Testis (tissue), 3 donors: Measurements from ENCODE around the gene CFAP97D2. TPM values are rescaled to one million over a fixed set of nuclear protein-coding genes. Genes with fewer than 3 reads are reported as not detected.

ENCODE experiments used
- DNase-seq: peaks from one replicate; pipeline ENCODE4 v3.0.0-alpha.2; 2019
- H3K27ac ChIP-seq, 2 donors: fragments of 200-600 bp; sonication (generic); one replicate each; pipeline ENCODE4 v1.5.1; 2019
- H3K27me3 ChIP-seq: fragments of 200-600 bp; sonication (generic); one replicate; pipeline ENCODE4 v1.5.1; 2019
- H3K36me3 ChIP-seq: fragments of 200-600 bp; sonication (generic); one replicate; pipeline ENCODE4 v1.5.1; 2017; ENCODE audit warnings: low read depth; ENCODE audit errors: missing control alignments
- H3K4me1 ChIP-seq: fragments of 200-600 bp; sonication (generic); one replicate; pipeline ENCODE4 v1.5.1; 2019
- H3K4me3 ChIP-seq, 2 donors: fragments of 200-600 bp; sonication (generic); one replicate each; pipeline ENCODE4 v1.5.1; 2017 to 2019
- H3K9me3 ChIP-seq: fragments of 200-600 bp; sonication (generic); one replicate; pipeline ENCODE4 v1.5.1; 2017
- CTCF ChIP-seq, 3 experiments: fragments of 450-650 bp in 2 of 3; fragments of 200-600 bp in 1 of 3; sonication (generic) in 1 of 3; IDR thresholded peaks; one replicate each; pipeline ENCODE4 v1.5.1; 2016 to 2019; ENCODE audit warnings: antibody characterized with exemption in 3 of 3, mild to moderate bottlenecking in 2 of 3, moderate library complexity in 1 of 3
- POLR2A ChIP-seq: fragments of 450-650 bp; IDR thresholded peaks from one replicate; pipeline ENCODE4 v1.6.1; 2017; ENCODE audit warnings: antibody characterized with exemption, mild to moderate bottlenecking, moderate library complexity
- WGBS, 2 donors: methylation state at CpG; one replicate each; pipeline ENCODE4 v1.1.5; 2018; 5-methylcytosine and 5-hydroxymethylcytosine counted together
- intact Hi-C: fragments of 100-400 bp; cut with DNase I; formaldehyde crosslinking; loops from one replicate; pipeline ENCODE4 v1.15.1; 2023; ENCODE audit warnings: low total_unique reads
- polyA plus RNA-seq: library from polyadenylated mRNA; stranded (reverse); fragments of 350-450 nt; fragmentation: Illumina TruSeq; extraction: RNeasy Lipid Tissue Mini Kit (QIAGEN cat#74804); gene quantifications from one replicate; pipeline ENCODE4 v1.2.3, GENCODE V29; 2014; ENCODE audit warnings: low read depth, low replicate concordance; ENCODE audit not compliant: insufficient read depth
- total RNA-seq, 2 donors: library from RNA; depleted of rRNA; stranded (reverse); fragments of >200 nt; gene quantifications; one replicate each; pipeline ENCODE4 v1.2.3, GENCODE V29; 2016

The CFAP97D2 gene
- total and polyA plus RNA-seq, 3 donors from 2014 or later: 1.5 to 2.7 (median 2.3) TPM

- no peak for DNase-seq
- no peaks in the 10 kb centered on the region for H3K27me3 ChIP-seq
- H3K9me3 ChIP-seq: no peaks in the 10 kb centered on the region
- intact Hi-C loops: no loop called here
- H3K4me3 ChIP-seq: no peak overlapping the region
- no peaks in the 10 kb centered on the region for H3K4me1 ChIP-seq
- no peaks in the 10 kb centered on the region for H3K36me3 ChIP-seq
- no peak overlapping the region for H3K27ac ChIP-seq
- WGBS, 2 donors: 81 to 82% methylated on average over 6 of the region's 6 CpGs
- TF ChIP-seq CTCF (IDR thresholded peaks at IDR 0.05) (no peak), POLR2A (no peak)
These were observed 33.1 kb downstream of the CFAP97D2 start for GRCh38 chr13:114212158-114212495.

GRCh38 chr13:114213980-114214379 is 34.9 kb downstream of the CFAP97D2 start:
- TF ChIP-seq POLR2A (no peak), CTCF (IDR thresholded peaks at IDR 0.05) (no peak)
- 89 to 96% methylated on average over 7 of the region's 7 CpGs for WGBS, 2 donors
- DNase-seq: no peak
- intact Hi-C loops: no loop called here
- H3K4me3 ChIP-seq: no peak overlapping the region
- no peaks in the 10 kb centered on the region for H3K4me1 ChIP-seq
- H3K27ac ChIP-seq: no peak overlapping the region
- no peaks in the 10 kb centered on the region for H3K9me3 ChIP-seq
- no peaks in the 10 kb centered on the region for H3K36me3 ChIP-seq
- H3K27me3 ChIP-seq: no peaks in the 10 kb centered on the region

- no peaks in the 10 kb centered on the region for H3K36me3 ChIP-seq
- 54 to 63% methylated on average over 3 of the region's 3 CpGs for WGBS, 2 donors
- no peak overlapping the region for H3K27ac ChIP-seq
- H3K27me3 ChIP-seq: no peaks in the 10 kb centered on the region
- no peak overlapping the region for H3K4me3 ChIP-seq
- H3K4me1 ChIP-seq: no peaks in the 10 kb centered on the region
- no peaks in the 10 kb centered on the region for H3K9me3 ChIP-seq
- intact Hi-C loops: no loop called here
- DNase-seq: no peak
- TF ChIP-seq POLR2A (no peak), CTCF (IDR thresholded peaks at IDR 0.05) (no peak)
These were observed 40.3 kb downstream of the CFAP97D2 start for GRCh38 chr13:114219392-114219791.

- Histone ChIP-seq H3K4me1 (no peaks in the 10 kb centered on the region), H3K4me3 (no peak overlapping the region), H3K9me3 (no peaks in the 10 kb centered on the region), H3K27me3 (no peaks in the 10 kb centered on the region), H3K27ac (no peak overlapping the region), H3K36me3 (no peaks in the 10 kb centered on the region)
- no peak for TF ChIP-seq POLR2A
- no peak for TF ChIP-seq CTCF (IDR thresholded peaks at IDR 0.05)
- WGBS, 2 donors: 46 to 68% methylated on average over 7 to 9 of the region's 9 CpGs
- DNase-seq: peak; percentile 57
- intact Hi-C loops: no loop called here
These were observed 43.5 kb downstream of the CFAP97D2 start for GRCh38 chr13:114222461-114222968.

DNA sequence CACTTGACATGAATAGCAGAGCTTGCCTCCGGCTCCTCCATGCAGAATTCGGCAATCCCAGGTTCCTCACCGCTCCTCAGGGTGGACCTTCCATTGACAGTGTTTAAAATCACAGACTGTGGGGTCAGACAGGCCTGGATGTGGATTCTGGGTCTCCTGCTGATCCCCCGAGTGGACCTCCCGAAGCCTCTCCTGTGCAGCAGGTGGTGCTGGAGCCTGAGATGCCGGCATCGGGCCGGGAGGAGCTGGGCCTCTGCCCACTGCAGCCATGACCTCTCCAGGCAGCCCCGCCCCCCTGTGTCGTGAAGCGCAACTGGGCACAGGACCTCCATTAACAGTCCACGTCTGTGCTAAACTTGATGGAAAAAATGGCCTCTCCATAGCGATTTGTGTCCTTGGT is 45.1 kb downstream of the CFAP97D2 start:
- H3K4me3 ChIP-seq: no peak overlapping the region
- intact Hi-C loops: no loop called here
- no peaks in the 10 kb centered on the region for H3K9me3 ChIP-seq
- no peak for TF ChIP-seq CTCF (IDR thresholded peaks at IDR 0.05)
- no peak for TF ChIP-seq POLR2A
- H3K27ac ChIP-seq: no peak overlapping the region
- WGBS, 2 donors: 92 to 94% methylated on average over 8 to 13 of the region's 13 CpGs
- H3K27me3 ChIP-seq: no peaks in the 10 kb centered on the region
- no peaks in the 10 kb centered on the region for H3K36me3 ChIP-seq
- no peak for DNase-seq
- H3K4me1 ChIP-seq: no peaks in the 10 kb centered on the region
